ENCODE results near the gene AACS. TPM values are rescaled to one million over a fixed set of nuclear protein-coding genes. Genes with fewer than 3 reads are reported as not detected.

AACS gene
- total RNA-seq, 1 experiment from 2014 or later, result 31.3 TPM

DNA sequence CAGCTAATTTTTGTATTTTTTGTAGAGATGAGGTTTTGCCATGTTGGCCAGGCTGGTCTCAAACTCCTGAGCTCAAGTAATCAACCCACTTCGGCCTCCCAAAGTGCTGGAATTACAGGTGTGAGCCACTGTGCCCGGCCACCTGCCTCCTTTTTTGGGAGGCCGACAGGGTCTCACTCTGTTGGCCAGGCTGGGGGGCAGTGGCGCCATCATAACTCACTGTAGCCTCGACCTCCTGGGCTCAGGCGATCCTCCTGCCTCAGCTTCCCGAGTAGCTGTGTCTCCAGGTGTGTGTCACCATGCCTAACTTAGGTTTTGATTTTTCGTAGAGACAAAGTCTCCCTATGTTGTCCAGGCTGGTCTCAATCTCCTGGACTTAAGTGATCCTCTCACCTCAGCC is 70.7 kb downstream of the AACS start:
- Histone ChIP-seq H3K4me3 (ENCODE audit: low read depth, low read length) (no peak overlapping the region), H3K4me1 (no peaks in the 10 kb centered on the region), H3K27me3 (replicated peaks; ENCODE audit: control insufficient read depth, insufficient read depth, low read length) (no peaks in the 10 kb centered on the region), H3K9me3 (no peaks in the 10 kb centered on the region), H3K36me3 (ENCODE audit: control insufficient read depth, insufficient read depth, low read length) (no peaks in the 10 kb centered on the region)
- H3K27ac Mint-ChIP-seq (ENCODE audit: unreplicated experiment), result no peak overlapping the region
- H3K9me3 Mint-ChIP-seq (ENCODE audit: unreplicated experiment), result no peaks in the 10 kb centered on the region
- ChIA-PET CTCF (no interaction called here), POLR2A (no interaction called here)
- DNase-seq, result no peak
- H3K36me3 Mint-ChIP-seq (ENCODE audit: insufficient read depth, unreplicated experiment), result peaks cover 5% of the 10 kb centered on the region
- no peak overlapping the region for H3K4me3 Mint-ChIP-seq (ENCODE audit: unreplicated experiment)
- no peaks in the 10 kb centered on the region for H3K27me3 Mint-ChIP-seq (ENCODE audit: insufficient read depth, unreplicated experiment)
- H3K4me1 Mint-ChIP-seq (ENCODE audit: low read depth, unreplicated experiment), result no peaks in the 10 kb centered on the region
- TF ChIP-seq CTCF (IDR thresholded peaks at IDR 0.05; ENCODE audit: insufficient read depth in 1 of 2, low read depth in 1 of 2, low read length in 1 of 2, severe bottlenecking in 1 of 2, unreplicated experiment in 1 of 2), result no peak
- intact Hi-C loops (cut with micrococcal nuclease; ENCODE audit: unreplicated experiment), result no loop called here
- BruUV-seq (replicated peaks), result no TSS peak

GRCh38 chr12:125136702-125137101 is 71.5 kb downstream of the AACS start:
- POLR2A ChIA-PET, result no interaction called here
- no peak overlapping the region for H3K27ac Mint-ChIP-seq (ENCODE audit: unreplicated experiment)
- peaks cover 1% of the 10 kb centered on the region for H3K36me3 Mint-ChIP-seq (ENCODE audit: insufficient read depth, unreplicated experiment)

DNA sequence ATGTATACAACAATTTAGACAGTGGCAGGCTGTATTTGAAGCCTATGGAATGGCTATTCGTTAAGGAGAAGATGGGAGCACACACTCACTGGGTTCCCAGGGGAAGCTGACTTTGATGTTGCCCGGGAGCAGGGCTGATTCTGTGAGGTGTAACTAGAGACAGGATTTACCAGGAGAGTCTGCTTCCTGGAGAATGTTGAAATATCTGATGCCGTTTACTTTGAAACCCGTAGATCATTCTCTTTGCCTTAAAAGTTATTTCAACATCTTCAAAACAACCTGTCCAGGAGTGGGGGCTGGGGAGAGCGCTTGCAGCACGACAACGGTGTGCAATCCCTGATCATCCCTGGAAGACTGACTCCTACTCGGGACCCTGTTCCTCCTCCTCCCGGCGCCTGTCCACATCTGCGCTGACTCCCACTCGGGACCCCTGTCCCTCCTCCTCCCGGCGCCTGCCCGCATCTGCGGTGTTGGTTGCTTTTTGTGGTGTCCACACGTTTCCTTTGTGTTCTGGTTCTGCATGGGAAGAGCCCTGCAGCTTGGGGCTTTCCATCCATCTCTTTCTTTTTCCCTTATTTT is 72.6 kb downstream of the AACS start:
- H3K4me1 Mint-ChIP-seq (ENCODE audit: low read depth, unreplicated experiment), result no peaks in the 10 kb centered on the region
- Histone ChIP-seq H3K4me1 (no peaks in the 10 kb centered on the region), H3K9me3 (no peaks in the 10 kb centered on the region), H3K36me3 (ENCODE audit: control insufficient read depth, insufficient read depth, low read length) (no peaks in the 10 kb centered on the region), H3K27me3 (replicated peaks; ENCODE audit: control insufficient read depth, insufficient read depth, low read length) (no peaks in the 10 kb centered on the region), H3K4me3 (ENCODE audit: low read depth, low read length) (no peak overlapping the region)
- H3K4me3 Mint-ChIP-seq (ENCODE audit: unreplicated experiment), result no peak overlapping the region
- TF ChIP-seq CTCF (IDR thresholded peaks at IDR 0.05; ENCODE audit: insufficient read depth in 1 of 2, low read depth in 1 of 2, low read length in 1 of 2, severe bottlenecking in 1 of 2, unreplicated experiment in 1 of 2), result no peak
- H3K9me3 Mint-ChIP-seq (ENCODE audit: unreplicated experiment), result no peaks in the 10 kb centered on the region
- no peak overlapping the region for H3K27ac Mint-ChIP-seq (ENCODE audit: unreplicated experiment)
- ChIA-PET CTCF (no interaction called here), POLR2A (no interaction called here)
- H3K36me3 Mint-ChIP-seq (ENCODE audit: insufficient read depth, unreplicated experiment), result peaks cover 8% of the 10 kb centered on the region
- no peaks in the 10 kb centered on the region for H3K27me3 Mint-ChIP-seq (ENCODE audit: insufficient read depth, unreplicated experiment)
- intact Hi-C loops (cut with micrococcal nuclease; ENCODE audit: unreplicated experiment), result no loop called here
- peak in 1 of 2 experiments; percentile 24 for DNase-seq
- BruUV-seq (replicated peaks), result no TSS peak

More at GRCh38 chr12:125136702-125137101, 71.5 kb downstream of the AACS start:
- BruUV-seq (replicated peaks), result no TSS peak
- Histone ChIP-seq H3K36me3 (ENCODE audit: control insufficient read depth, insufficient read depth, low read length) (no peaks in the 10 kb centered on the region), H3K27me3 (replicated peaks; ENCODE audit: control insufficient read depth, insufficient read depth, low read length) (no peaks in the 10 kb centered on the region), H3K4me3 (ENCODE audit: low read depth, low read length) (no peak overlapping the region), H3K9me3 (no peaks in the 10 kb centered on the region), H3K4me1 (no peaks in the 10 kb centered on the region)
- no peaks in the 10 kb centered on the region for H3K9me3 Mint-ChIP-seq (ENCODE audit: unreplicated experiment)
- DNase-seq, result no peak
- intact Hi-C loops (cut with micrococcal nuclease; ENCODE audit: unreplicated experiment), result no loop called here
- no peak overlapping the region for H3K4me3 Mint-ChIP-seq (ENCODE audit: unreplicated experiment)
- TF ChIP-seq CTCF (IDR thresholded peaks at IDR 0.05; ENCODE audit: insufficient read depth in 1 of 2, low read depth in 1 of 2, low read length in 1 of 2, severe bottlenecking in 1 of 2, unreplicated experiment in 1 of 2), result no peak
- no peaks in the 10 kb centered on the region for H3K27me3 Mint-ChIP-seq (ENCODE audit: insufficient read depth, unreplicated experiment)
- H3K4me1 Mint-ChIP-seq (ENCODE audit: low read depth, unreplicated experiment), result no peaks in the 10 kb centered on the region
- CTCF ChIA-PET, result no interaction called here
